Stimulated activated CD8-positive, alpha-beta memory T cell treated with anti-CD3 and anti-CD28 coated beads, Interleukin-15, amount 100 ng/mL, for 24 hours (primary cell): ENCODE measurements around the gene ATP10B.
"Not testable (repeated sequence)": the region's sequence is repeated elsewhere in the genome, so short reads cannot be mapped to it uniquely, and the experiment has no call there.

Experiments
- DNase-seq: peaks from one replicate; pipeline ENCODE4 v3.0.0-alpha.2; 2020; ENCODE audit warnings: low read depth

Gene ATP10B

GRCh38 chr5:160812996-160813395, 39.0 kb downstream of the ATP10B start:
- DNase-seq: not testable (repeated sequence)

GRCh38 chr5:160805376-160805775, 46.6 kb downstream of the ATP10B start:
- DNase-seq: no peak

- DNase-seq: no peak
Measured at GRCh38 chr5:160802592-160802991, 49.4 kb downstream of the ATP10B start.

DNA sequence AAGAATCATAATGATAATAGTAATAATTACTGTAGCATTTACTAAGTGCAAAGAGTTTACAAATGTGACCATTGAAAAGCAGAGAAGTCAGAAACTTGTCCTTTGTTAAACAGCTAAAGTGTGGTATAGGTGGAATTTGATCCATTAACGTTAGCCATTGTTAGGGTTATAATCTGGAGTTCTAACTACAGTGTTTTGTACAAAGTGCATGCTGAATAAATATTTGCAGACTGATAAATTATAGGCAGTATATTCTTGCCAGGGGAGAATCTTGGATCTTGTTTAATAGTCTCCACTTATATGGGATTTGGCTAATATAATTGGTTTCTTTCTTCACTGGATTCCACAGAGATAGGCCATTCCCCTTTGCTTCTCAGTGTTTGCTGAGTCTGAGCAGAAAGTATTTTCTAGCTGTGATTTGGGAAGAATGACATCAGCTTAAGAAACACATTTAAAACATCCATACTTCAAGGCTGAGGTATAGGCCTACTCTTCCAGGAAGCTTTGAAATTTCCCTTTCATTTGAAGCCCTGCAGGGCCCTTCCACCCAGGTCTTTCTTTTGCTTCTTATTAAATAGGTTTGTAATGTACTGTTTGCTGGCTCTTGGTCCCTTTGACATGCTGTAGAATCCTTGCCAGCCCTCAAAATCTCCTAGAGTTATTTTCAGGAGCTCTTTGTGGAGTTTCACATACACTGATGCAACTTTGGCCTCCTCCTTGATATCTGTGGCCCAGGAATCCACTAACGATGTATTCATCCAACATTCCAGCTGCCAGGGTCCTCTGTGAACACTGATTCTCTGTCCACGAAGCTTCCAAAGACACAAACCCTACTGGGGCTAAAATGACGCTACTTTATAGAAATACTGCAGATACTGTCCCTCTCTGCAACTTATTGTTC, 51.4 kb downstream of the ATP10B start:
- DNase-seq: no peak

DNA sequence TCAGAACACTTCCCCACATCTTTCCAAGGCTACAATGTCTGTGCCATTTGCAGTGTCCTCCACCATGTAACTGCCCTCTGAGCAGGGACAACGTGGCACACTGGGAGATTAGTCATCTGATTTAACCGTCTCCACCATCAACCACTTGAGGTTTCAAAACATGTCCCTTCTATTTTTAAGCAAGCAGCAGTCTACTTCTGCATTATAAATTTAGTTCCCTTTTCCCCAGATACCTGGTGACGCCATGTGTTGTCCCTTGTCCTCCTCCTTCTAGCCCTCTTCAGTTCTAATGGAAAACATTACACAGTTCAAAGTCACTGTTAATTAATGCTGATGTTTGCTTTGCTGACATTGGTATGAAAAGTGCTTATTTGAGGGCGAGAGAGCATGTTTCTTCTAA, 52.8 kb downstream of the ATP10B start:
- no peak for DNase-seq

DNA sequence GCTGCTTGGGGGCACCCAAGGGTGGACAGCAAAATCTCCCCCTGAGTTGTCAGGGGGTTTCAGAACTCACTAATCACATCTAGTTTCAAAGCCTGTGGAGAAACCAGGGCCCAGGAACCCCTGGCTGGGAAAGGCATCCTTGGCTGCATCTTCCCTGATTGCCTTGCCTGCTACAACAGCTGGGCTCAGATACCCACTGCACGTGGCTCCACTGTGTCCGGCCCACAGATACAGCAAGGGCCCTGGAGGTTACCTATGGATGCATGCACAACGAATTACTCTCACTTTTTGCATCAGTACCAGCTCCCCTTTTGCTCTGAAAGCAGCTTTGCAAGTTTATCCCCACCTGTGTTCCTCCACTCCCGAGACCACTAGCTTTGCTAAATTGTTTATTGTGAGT, 55.0 kb downstream of the ATP10B start:
- no peak for DNase-seq

DNA sequence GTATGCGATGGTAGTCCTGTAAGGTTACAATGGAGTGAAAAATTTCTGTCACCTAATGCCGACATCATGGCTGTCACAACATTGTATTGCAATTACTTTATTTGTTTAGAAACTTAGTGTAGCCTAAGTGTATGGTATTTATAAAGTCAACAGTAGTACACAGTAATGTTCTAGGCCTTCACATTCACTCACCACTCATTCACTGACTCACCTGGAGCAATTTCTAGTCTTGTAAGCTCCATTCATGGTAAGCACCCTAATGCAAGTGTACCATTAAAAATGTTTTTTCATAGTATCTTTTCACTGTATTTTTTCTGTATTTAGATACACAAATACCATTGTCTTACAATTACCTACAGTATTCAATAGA, 58.5 kb downstream of the ATP10B start:
- no peak for DNase-seq

DNA sequence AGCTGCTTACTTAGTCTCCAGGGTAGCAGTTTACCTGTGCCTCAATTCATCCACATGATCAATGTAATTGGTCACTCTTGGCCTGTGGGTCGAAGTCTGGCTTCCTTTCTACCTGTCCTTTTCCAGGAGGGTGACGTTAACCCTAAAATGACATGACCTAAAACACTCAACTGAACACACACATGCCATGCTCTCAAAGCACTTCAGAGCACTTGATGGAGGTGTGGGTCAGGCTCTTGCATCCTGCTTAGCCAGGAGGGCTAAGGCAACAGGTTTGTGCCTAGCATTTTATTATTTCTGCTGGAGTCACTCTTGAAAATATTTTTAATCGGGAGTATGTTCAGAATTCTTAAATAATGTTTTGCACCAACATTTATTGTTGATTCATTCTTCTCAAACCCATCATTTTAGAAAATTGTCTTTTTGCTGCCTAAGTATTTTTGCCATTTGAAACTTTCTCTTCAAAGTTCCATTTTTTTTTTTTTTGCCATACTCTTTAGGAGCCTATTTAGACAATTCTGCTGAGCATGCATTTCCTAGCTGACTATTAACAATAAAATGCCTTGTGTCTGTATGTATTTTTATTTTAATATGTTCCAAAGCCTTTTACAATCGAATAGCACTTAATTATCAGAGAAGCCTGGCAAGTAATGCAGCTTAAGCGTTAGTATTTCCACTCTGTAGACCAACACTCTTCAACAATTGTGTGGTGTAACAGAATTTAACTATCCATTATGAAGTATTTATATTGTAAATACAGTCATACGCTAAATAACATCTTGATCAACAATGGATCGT, 59.1 kb downstream of the ATP10B start:
- DNase-seq: no peak

DNA sequence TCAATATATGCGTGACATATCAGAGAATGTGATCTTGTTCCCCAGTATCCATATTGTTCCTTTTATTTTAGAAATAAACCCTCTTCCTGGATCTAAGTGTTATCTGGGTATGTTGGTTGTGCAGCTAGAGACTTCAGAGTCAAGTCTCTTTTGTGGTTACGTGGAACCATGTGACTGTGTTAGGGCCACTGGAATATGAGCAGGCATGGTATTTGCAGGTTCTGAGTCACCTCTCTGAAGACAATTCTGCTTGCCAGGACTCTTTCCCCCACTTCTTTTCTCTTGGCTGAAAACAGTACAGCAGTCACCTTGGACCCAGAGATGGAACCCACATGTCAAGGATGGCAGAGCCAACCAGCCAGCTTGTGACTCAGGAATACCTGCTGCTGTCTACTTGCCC, 59.7 kb downstream of the ATP10B start:
- no peak for DNase-seq

DNA sequence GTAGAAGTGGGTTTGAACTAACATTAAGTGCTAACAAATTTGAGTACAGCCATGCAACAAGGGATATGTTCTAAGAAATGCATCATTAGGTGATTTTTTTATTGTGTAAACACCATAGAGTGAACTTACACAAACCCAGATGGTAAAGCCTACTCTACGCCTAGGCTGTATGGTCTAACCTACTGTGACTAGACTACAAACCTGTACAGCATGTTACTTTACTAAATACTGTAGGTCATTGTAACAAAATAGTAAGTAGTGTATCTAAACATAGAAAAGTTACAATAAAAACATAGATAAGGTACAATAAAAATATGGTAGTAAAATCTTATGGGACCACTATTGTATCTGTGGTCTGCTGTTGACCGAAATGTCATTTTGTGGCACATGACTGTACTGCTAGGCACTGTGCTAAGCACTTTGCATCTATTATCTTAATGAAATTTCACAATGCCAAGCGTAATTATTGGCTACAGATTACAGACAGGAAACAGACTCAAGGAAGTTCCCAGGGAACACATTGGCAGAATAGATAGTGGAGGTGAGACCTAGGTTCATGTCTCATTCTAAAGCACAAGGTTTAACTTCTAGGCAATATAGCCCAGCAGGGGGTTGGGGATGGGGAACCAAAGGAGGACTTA, 62.7 kb downstream of the ATP10B start:
- no peak for DNase-seq

- DNase-seq: no peak
Measured at GRCh38 chr5:160788102-160788660, 63.8 kb downstream of the ATP10B start.

DNA sequence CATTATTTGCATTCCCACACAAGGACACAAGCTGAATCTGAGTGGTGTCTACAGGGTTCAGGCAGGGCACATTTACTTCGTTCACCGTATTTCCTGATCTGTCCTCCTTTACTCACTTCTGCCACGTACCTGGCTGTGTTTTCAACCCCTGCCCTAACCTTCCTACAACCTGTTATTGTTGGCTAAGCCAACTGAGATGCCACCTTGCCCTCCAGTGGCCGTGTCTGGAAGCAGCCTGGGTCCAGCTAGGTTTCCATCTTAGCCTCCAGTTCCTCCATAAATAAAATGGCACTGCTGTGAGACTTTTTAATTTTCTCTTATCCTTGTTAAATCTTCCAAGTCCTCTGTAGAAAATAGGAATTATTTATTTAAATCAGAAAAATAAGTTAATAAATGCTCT, 64.8 kb downstream of the ATP10B start:
- DNase-seq: no peak

GRCh38 chr5:160774666-160775315, 77.2 kb downstream of the ATP10B start:
- no peak for DNase-seq

DNA sequence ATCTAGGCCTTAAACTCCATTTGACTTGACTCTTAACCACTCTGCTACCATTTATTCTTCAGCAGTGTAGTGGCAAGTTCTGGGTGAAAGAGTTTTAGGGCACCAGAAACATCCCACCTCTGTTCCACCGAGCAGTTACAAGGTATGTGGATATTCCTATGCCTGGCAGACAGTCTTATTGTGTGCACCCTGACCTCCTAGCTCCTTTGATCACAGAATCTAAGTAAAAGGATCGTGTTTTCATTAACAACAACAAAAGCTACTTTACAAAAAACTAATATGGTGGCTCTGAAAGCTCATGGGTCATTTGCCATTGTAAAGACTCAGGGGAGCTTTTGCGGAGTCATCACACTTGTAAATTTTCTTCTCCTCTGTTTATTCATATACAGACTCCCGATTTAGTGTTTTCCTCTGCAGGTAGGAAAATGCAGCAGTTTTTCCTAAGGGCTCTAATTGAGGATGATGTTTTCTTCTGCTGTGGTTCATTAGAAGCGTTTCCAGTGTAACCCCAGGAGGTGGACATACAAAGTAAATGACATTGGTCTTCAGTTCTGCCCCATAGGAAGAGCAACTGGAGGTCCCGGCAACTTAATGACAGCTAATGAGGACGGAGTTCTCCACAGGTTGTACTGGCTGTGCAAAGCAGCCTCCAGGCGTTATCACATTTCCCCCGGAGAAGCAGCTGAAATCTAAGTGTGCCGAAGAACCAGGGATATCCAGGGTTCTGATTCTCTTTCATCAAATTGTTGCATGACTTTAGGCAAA, 78.2 kb downstream of the ATP10B start:
- no peak for DNase-seq

DNA sequence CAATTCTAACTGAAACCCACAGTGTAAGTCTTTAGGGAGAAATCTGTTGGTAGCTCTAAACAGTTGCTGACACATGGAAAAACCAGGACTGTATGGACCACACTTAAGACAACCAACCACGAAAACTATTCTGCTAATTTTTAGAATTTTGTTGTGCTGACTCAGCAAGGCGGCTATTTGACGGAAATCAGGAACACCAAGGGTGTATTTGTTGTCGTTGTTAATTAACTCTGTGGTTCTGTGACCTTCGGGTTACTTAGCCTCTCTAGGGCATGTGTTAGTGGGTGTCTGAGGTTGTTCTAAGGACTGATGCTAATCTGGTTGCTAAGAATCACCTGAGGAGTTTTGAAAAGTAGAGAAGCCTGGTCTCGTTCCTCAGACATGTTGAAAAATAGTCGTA, 79.2 kb downstream of the ATP10B start:
- DNase-seq: no peak

DNA sequence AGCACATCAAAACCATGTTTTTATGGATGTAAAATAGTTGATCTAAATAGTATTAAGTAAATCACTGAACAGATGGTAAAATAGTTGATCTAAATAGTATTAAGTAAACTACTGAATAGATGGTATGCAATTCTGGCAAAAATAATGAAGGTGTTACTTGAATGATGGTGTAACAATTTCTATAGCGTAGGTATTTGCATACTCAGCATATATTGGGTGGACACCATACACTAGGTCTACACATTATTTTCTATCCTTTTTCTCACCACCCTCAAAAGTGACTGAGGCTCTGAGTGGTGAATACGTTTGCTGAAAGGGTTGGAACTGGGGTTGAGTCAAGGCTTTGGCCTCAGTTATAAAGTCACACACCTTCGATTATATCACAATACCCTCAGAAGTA, 81.3 kb downstream of the ATP10B start:
- no peak for DNase-seq

- DNase-seq: no peak
Measured at GRCh38 chr5:160769301-160769700, 82.7 kb downstream of the ATP10B start.

DNA sequence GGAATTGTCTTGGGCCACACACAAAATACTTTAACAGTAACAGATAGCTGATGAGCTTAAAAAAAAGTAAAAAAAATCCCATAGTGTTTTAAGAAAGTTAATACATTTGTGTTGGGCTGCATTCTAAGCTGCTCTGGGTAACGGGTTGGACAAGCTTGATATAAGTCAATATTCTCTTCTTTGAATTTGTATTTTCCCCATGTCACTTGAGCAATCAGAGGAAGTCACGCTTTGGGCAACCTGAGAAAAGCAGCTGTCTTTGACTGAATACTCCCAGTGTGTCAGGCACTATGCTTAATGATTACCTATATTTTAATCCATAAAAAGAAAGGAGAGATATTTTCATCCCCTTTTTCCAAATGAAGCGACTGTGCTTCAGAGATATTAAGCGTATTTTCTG, 84.9 kb downstream of the ATP10B start:
- DNase-seq: no peak

- no peak for DNase-seq
Measured at GRCh38 chr5:160760008-160760407, 92.0 kb downstream of the ATP10B start.

DNA sequence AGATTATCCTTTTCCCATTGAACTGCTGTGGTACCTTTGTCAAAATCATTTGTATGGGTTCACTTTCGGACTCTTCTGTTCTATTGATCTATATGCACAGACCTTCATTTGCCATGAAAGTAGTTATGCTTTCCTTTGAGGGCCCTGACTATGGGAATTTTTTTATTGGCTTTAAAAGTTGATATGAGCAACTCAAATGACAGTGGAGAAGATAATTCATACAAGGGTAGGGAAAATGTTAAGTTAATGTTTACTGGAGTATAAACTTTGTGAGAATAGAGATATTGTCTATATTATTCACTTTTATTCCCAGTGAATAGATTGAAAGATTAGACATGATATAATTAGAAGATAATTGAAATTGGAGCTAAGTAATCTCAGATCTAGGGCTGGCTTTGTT, 94.8 kb downstream of the ATP10B start:
- no peak for DNase-seq

DNA sequence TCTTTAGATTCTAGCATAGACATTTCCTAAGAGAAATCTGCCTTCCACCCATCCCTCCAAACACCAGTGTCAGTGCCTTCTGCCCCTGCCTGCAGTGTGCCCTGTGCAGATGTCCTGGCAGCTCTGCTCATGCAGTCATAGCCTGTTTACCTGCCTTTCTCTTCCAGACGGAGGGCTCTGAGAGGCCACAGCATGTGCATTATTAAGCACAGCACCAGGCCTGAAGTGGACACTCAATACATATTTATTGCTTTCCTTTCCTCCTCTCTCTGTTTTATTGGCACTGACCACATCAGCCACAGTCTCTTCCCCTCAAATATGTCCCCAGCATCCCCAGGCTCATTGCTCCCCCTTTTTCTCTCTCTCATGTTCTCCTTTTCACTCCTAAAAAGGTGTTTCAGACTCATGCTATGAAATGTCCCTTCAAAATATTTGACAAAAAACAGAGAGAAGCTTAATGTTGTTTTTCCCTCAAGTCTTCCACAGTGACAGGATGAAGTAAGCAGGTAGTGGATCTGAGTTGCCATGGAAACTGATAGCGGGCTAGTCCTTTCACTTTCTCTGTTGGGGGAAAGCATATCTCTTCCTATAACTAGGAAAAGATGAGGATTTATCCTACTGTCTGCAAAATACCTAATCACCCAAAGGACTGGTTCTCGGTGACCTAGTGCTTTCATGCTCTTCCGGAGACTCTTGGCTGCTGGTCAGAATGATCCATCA, 100.9 kb downstream of the ATP10B start:
- DNase-seq: no peak
